ENCODE data around the gene RNF183. TPM values are rescaled to one million over a fixed set of nuclear protein-coding genes. Genes with fewer than 3 reads are reported as not detected.
A peak's percentile ranks its signal among the peaks of the same experiment; 100 is the strongest.

Gene RNF183
- total and polyA plus RNA-seq, 9 of the 15 experiments (the other 6 are each of a cell fraction or from before 2014, with no cell fraction given): 0.04 to 2.0 (median 0.16) TPM; not detected in 5

- TF ChIP-seq GTF2A2 (tag; IDR thresholded peaks at IDR 0.05) (no peak), CBX5 (IDR thresholded peaks at IDR 0.05; ENCODE audit: borderline replicate concordance, low read depth) (no peak), ZNF511 (CRISPR knock-in tag; IDR thresholded peaks at IDR 0.05) (no peak), FOSL1 (tag; conservative IDR thresholded peaks at IDR 0.05) (peak; percentile 39)
Measured at GRCh38 chr9:113349445-113350094, 46.4 kb upstream of the RNF183 start, which contains the start of gene BSPRY (continued).

GRCh38 chr9:113349066-113349444, 45.9 kb upstream of the RNF183 start:
- Histone ChIP-seq H3K4me2 (ENCODE audit: insufficient read depth, low read length) (no peak overlapping the region), H3K9ac (ENCODE audit: insufficient read depth in 1 of 2, low read depth in 2 of 2, low read length in 2 of 2) (no peak overlapping the region), H3K4me3 (0 out of 2 replicates have a peak overlapping the region, but pooled peaks have one; percentile 29), H3K36me3 (ENCODE audit: control insufficient read depth, insufficient read depth, low read length) (no peaks in the 10 kb centered on the region), H3K79me2 (ENCODE audit: control insufficient read depth, insufficient read depth, low read length) (no peaks in the 10 kb centered on the region), H4K20me1 (replicated peaks; ENCODE audit: control insufficient read depth, insufficient read depth, low read length) (no peaks in the 10 kb centered on the region), H2AFZ (ENCODE audit: low read depth, low read length) (peak overlapping the region; percentile 26; the same call in 1 of the 2 replicates), H3K9me3 (replicated peaks; ENCODE audit: control insufficient read depth, insufficient read depth, low read depth, low read length) (no peaks in the 10 kb centered on the region), H3K27ac (ENCODE audit: extremely low read depth, low read depth, low read length) (no peak overlapping the region), H3K9me1 (ENCODE audit: control insufficient read depth, insufficient read depth, low read length) (no peaks in the 10 kb centered on the region), H3K27me3 (ENCODE audit: control insufficient read depth in 2 of 2, insufficient read depth in 2 of 2, low read length in 2 of 2) (peaks cover 1 to 2% of the 10 kb centered on the region in 2 experiments; a peak in 2 of 5 replicates), H3K4me1 (replicated peaks in 1 of 2; ENCODE audit: control insufficient read depth in 2 of 2, insufficient read depth in 2 of 2, low read length in 2 of 2) (peaks cover 3 to 11% of the 10 kb centered on the region in 2 experiments; a peak in 3 of 5 replicates)
- DNase-seq (ENCODE audit: extremely low read depth in 1 of 4, low spot score in 3 of 4): no peak
- BruUV-seq (replicated peaks): no TSS peak
- intact Hi-C loops (cut with micrococcal nuclease): no loop called here
- ChIA-PET CTCF (ENCODE audit: low intra/inter-chr PET ratio) (no interaction called here), POLR2A (interaction anchor here (1.2 to 2.4 kb wide), 2 partner anchors 9 to 52 kb away, joined by 4 to 12 read pairs; partner anchors contain the start of genes ALAD and WDR31)
- no peak for ATAC-seq
- in situ Hi-C loops (cut with MboI): no loop called here
- 45% methylated on average over 12 of the region's 13 CpGs for WGBS (ENCODE audit: insufficient coverage, low coverage, missing lambda C conversion rate)
- no peak for FAIRE-seq
- no peak for TF ChIP-seq RBM17 (IDR thresholded peaks at IDR 0.05; ENCODE audit: borderline replicate concordance, low read depth, low read length)
- TF ChIP-seq SFPQ (IDR thresholded peaks at IDR 0.05; ENCODE audit: low read depth, low read length): no peak
- no peak for TF ChIP-seq SRSF7 (optimal IDR thresholded peaks at IDR 0.05; ENCODE audit: low read depth, low read length)
